ENCODE data around the gene MRPL34. TPM values are rescaled to one million over a fixed set of nuclear protein-coding genes. Genes with fewer than 3 reads are reported as not detected.

MRPL34 gene
- total and polyA plus RNA-seq, 4 donors, result 23.3 to 301 (median 140) TPM

GRCh38 chr19:17256130-17256529 lies 49.5 kb upstream of the MRPL34 start:
- H3K9ac ChIP-seq (ENCODE audit: low read depth in 1 of 2, low read length in 2 of 2), result no peak overlapping the region
- peaks cover 0 to 8% (median 3%) of the 10 kb centered on the region in 4 donors for H3K4me1 ChIP-seq (ENCODE audit: control insufficient read depth in 4 of 4, insufficient read depth in 4 of 4, low read length in 3 of 4)
- TF ChIP-seq FOXA1 (IDR thresholded peaks at IDR 0.05) (no peak), SP1 (IDR thresholded peaks at IDR 0.05) (no peak), RAD21 (IDR thresholded peaks at IDR 0.05) (no peak), HNF4A (conservative IDR thresholded peaks at IDR 0.05) (no peak), NR2F2 (IDR thresholded peaks at IDR 0.05) (no peak), TAF1 (conservative IDR thresholded peaks at IDR 0.05) (no peak), CTCF (IDR thresholded peaks at IDR 0.05; ENCODE audit: low read depth, low read length, missing input control) (no peak), HNF4G (IDR thresholded peaks at IDR 0.05) (no peak), JUND (IDR thresholded peaks at IDR 0.05) (no peak), FOXA2 (IDR thresholded peaks at IDR 0.05) (no peak), MAX (IDR thresholded peaks at IDR 0.05) (no peak), EGR1 (IDR thresholded peaks at IDR 0.05; ENCODE audit: low read depth in 2 of 2) (no peak), RXRA (IDR thresholded peaks at IDR 0.05) (no peak), GABPA (IDR thresholded peaks at IDR 0.05 in 1 of 2, conservative IDR thresholded peaks at IDR 0.05 in 1 of 2) (no peak), YY1 (IDR thresholded peaks at IDR 0.05) (no peak), ZBTB33 (IDR thresholded peaks at IDR 0.05) (no peak), ATF3 (IDR thresholded peaks at IDR 0.05) (no peak)
- no peak overlapping the region for H3K27ac ChIP-seq (ENCODE audit: low read depth in 1 of 2, low read length in 2 of 2)
- no peaks in the 10 kb centered on the region for H3K9me3 ChIP-seq (ENCODE audit: control insufficient read depth in 4 of 4, low read length in 3 of 4)
- H3K4me3 ChIP-seq (ENCODE audit: low read depth in 1 of 3, low read length in 3 of 3), result no peak overlapping the region
- H3K36me3 ChIP-seq (ENCODE audit: control insufficient read depth in 4 of 4, insufficient read depth in 3 of 4, low read depth in 1 of 4, low read length in 3 of 4), result no peaks in the 10 kb centered on the region
- 88% methylated on average over 3 of the region's 3 CpGs for WGBS
- no peak for DNase-seq (ENCODE audit: low spot score)
- no peaks in the 10 kb centered on the region for H3K27me3 ChIP-seq (ENCODE audit: control insufficient read depth in 4 of 4, insufficient read depth in 4 of 4, low read length in 3 of 4)

- no peaks in the 10 kb centered on the region for H3K9me3 ChIP-seq (ENCODE audit: control insufficient read depth in 4 of 4, low read length in 3 of 4)
- 94% methylated on average over 9 of the region's 9 CpGs for WGBS
- DNase-seq (ENCODE audit: low spot score), result no peak
Observed at GRCh38 chr19:17259118-17259780, 46.4 kb upstream of the MRPL34 start.

More at GRCh38 chr19:17259118-17259780, 46.4 kb upstream of the MRPL34 start:
- Histone ChIP-seq H3K36me3 (ENCODE audit: control insufficient read depth in 4 of 4, insufficient read depth in 3 of 4, low read depth in 1 of 4, low read length in 3 of 4) (no peaks in the 10 kb centered on the region), H3K9ac (ENCODE audit: low read depth in 1 of 2, low read length in 2 of 2) (no peak overlapping the region), H3K27me3 (ENCODE audit: control insufficient read depth in 4 of 4, insufficient read depth in 4 of 4, low read length in 3 of 4) (no peaks in the 10 kb centered on the region), H3K4me1 (ENCODE audit: control insufficient read depth in 4 of 4, insufficient read depth in 4 of 4, low read length in 3 of 4) (peaks cover 0 to 8% (median 3%) of the 10 kb centered on the region in 4 donors), H3K4me3 (ENCODE audit: low read depth in 1 of 3, low read length in 3 of 3) (no peak overlapping the region), H3K27ac (ENCODE audit: low read depth in 1 of 2, low read length in 2 of 2) (no peak overlapping the region)
- TF ChIP-seq GABPA (IDR thresholded peaks at IDR 0.05 in 1 of 2, conservative IDR thresholded peaks at IDR 0.05 in 1 of 2) (no peak), RAD21 (IDR thresholded peaks at IDR 0.05) (no peak), MAX (IDR thresholded peaks at IDR 0.05) (no peak), CTCF (IDR thresholded peaks at IDR 0.05; ENCODE audit: low read depth, low read length, missing input control) (no peak), NR2F2 (IDR thresholded peaks at IDR 0.05) (no peak), JUND (IDR thresholded peaks at IDR 0.05) (no peak), TAF1 (conservative IDR thresholded peaks at IDR 0.05) (no peak), SP1 (IDR thresholded peaks at IDR 0.05) (no peak), YY1 (IDR thresholded peaks at IDR 0.05) (no peak)
